ENCODE results near the gene CAVIN2.

Gene CAVIN2

DNA sequence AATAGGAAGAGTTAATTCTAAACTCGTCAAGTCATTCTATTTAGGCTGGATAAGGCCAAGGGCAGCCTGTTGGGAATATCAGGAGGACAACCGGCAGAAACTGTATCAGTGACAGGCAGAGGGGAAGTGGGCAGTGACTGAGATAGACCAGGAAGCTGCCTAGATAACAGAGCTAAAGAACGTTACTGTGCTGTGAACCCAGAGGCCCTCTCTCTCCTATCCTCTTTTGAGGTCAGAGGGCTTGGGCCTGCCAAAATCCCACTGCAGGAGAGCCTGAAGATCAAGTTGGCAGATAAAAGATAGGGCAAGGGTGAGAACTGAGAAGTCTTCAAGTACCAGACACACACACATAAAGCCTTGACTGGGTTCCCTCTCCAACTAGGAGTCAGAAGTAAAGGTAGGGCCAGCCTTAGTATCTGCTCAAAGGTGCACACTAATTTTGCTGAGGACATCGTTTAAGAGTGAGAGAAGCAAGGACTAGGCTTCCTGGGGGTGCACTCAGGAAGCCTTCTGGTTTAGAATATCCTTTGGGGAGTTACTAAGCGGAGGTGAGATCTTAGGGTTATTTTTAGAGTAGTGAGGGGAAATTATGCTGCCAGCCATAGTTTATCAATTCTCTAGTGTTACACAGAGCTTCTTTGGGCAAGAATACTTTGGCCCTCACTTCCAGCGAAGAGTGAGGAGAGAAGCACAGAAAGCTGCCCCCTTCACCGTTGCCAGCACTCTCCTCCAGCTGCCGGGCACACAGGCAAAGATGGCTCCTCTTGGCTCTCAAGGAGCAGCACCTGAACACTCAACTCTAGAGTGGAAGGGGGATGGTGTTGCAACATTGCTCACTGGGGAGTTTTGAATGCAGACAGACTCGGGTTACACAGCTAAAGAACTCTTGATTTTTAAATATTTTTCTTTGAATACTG is 9.8 kb downstream of the CAVIN2 start:
- CTCF ChIA-PET = no interaction called here
- TF ChIP-seq ELF4 (IDR thresholded peaks at IDR 0.05) = no peak
- no peak for TF ChIP-seq FOXA1 (IDR thresholded peaks at IDR 0.05)
- DNase-seq (ENCODE audit: extremely low spot score) = no peak
- POLR2A ChIA-PET = no interaction called here

DNA sequence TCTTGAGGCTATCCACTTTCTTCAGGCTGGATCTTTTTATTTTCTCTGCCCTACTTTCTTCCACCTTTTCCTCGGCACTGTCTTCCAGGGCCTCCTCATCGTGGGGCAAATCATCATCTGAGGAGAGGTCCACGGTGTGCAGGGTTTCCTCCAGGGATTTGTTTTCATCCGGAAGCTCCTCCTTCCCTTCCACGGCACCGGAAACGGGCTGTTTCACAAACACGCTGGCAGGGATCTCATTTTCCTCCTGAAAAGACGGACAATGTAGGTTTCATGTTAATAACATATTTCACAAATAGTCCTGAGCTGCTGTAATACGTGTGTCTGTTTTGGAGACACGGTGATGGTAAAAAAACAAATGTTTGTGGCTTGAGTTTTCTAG is 10.4 kb downstream of the CAVIN2 start:
- DNase-seq (ENCODE audit: extremely low spot score) = no peak
- ChIA-PET CTCF (no interaction called here), POLR2A (no interaction called here)
- TF ChIP-seq HDGF (IDR thresholded peaks at IDR 0.05; ENCODE audit: borderline replicate concordance) = no peak
- no peak for TF ChIP-seq BHLHE40 (IDR thresholded peaks at IDR 0.05; ENCODE audit: borderline replicate concordance)
- TF ChIP-seq FOXM1 (IDR thresholded peaks at IDR 0.05; ENCODE audit: borderline replicate concordance) = no peak
- no peak for TF ChIP-seq SP1 (IDR thresholded peaks at IDR 0.05)
- TF ChIP-seq FOXA1 (IDR thresholded peaks at IDR 0.05) = no peak
- no peak for TF ChIP-seq ARNT (IDR thresholded peaks at IDR 0.05)
- TF ChIP-seq SUZ12 (IDR thresholded peaks at IDR 0.05) = no peak
- no peak for TF ChIP-seq ELF4 (IDR thresholded peaks at IDR 0.05)
- no peak for TF ChIP-seq TARDBP (IDR thresholded peaks at IDR 0.05)
- TF ChIP-seq ZNF384 (IDR thresholded peaks at IDR 0.05) = no peak
- TF ChIP-seq, protein P1, sequence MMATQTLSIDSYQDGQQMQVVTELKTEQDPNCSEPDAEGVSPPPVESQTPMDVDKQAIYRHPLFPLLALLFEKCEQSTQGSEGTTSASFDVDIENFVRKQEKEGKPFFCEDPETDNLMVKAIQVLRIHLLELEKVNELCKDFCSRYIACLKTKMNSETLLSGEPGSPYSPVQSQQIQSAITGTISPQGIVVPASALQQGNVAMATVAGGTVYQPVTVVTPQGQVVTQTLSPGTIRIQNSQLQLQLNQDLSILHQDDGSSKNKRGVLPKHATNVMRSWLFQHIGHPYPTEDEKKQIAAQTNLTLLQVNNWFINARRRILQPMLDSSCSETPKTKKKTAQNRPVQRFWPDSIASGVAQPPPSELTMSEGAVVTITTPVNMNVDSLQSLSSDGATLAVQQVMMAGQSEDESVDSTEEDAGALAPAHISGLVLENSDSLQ (IDR thresholded peaks at IDR 0.05) = no peak
- TF ChIP-seq FOXK2 (IDR thresholded peaks at IDR 0.05) = no peak
- TF ChIP-seq LEF1 (IDR thresholded peaks at IDR 0.05; ENCODE audit: borderline replicate concordance) = no peak
- TF ChIP-seq L3MBTL2 (conservative IDR thresholded peaks at IDR 0.05) = no peak
- TF ChIP-seq CTBP1 (IDR thresholded peaks at IDR 0.05; ENCODE audit: borderline replicate concordance) = no peak
- no peak for TF ChIP-seq NFRKB (IDR thresholded peaks at IDR 0.05)

DNA sequence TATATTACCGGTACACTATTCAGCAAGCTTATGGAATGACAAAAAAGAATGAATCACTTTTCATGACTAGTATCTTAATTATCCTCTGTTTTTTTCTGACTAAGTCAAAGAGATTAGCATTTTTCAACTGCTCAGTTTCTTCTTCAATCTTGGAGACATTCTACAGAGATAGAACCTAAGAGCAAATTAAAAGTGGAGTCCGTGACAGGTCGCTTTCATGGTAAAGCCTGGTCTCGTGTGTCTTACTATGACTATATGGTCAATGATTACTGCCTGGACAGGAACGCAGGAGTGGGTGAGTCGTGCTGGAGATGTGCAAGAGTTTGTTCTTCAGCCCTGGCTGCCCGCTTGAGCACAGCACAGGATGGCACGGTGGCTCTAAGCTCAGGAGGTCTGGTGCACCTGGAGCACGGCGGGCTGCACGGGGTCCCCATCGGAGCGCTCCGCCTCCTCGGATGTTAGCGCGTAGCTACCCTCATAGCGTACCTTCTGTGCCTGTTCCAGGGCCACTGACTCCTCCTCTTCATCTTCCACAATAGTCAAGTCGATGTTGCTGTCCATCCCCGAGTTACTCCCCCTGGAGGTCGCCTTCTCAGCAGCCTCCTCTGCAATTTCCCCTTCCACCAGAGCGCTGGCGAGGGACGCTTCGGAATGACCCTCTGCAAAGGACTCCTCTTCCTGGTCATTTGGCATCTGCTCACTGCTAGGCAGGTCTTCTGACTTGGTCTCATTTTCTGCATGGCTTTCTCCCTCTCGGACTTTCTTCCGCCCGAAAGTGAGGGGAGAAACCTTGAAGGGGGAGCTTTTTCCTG is 11.1 kb downstream of the CAVIN2 start:
- no peak for DNase-seq (ENCODE audit: extremely low spot score)
- CTCF ChIA-PET = no interaction called here
- TF ChIP-seq HDGF (IDR thresholded peaks at IDR 0.05; ENCODE audit: borderline replicate concordance) (no peak), SP1 (IDR thresholded peaks at IDR 0.05) (no peak), FOXK2 (IDR thresholded peaks at IDR 0.05) (no peak), ELF4 (IDR thresholded peaks at IDR 0.05) (no peak), CTBP1 (IDR thresholded peaks at IDR 0.05; ENCODE audit: borderline replicate concordance) (no peak), LEF1 (IDR thresholded peaks at IDR 0.05; ENCODE audit: borderline replicate concordance) (no peak), FOXM1 (IDR thresholded peaks at IDR 0.05; ENCODE audit: borderline replicate concordance) (no peak), SUZ12 (IDR thresholded peaks at IDR 0.05) (no peak), TARDBP (IDR thresholded peaks at IDR 0.05) (no peak), BHLHE40 (IDR thresholded peaks at IDR 0.05; ENCODE audit: borderline replicate concordance) (no peak), L3MBTL2 (conservative IDR thresholded peaks at IDR 0.05) (no peak), ZNF384 (IDR thresholded peaks at IDR 0.05) (no peak), ARNT (IDR thresholded peaks at IDR 0.05) (no peak), NFRKB (IDR thresholded peaks at IDR 0.05) (no peak), FOXA1 (IDR thresholded peaks at IDR 0.05) (no peak)
- TF ChIP-seq, protein P1 (IDR thresholded peaks at IDR 0.05) = no peak
- POLR2A ChIA-PET = no interaction called here

DNA sequence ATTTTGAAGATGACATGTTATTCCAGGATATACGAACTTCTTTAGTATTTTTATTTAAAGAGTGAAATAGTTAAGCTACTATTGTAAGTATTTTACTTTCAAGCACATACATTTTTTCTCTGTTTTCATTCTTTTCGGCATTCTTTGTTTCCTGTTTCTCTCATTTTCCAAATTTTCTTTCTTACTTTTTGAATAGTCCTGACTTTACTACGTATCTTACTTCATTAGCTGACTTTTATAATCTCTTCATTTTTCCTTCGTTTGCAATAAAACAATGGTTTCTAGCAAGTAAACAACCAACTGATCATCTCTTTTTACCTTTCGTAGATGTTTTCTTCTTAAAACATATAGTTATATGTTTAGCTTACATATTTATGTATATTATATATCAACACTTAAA is 11.8 kb downstream of the CAVIN2 start:
- ChIA-PET CTCF (no interaction called here), POLR2A (no interaction called here)
- no peak for DNase-seq (ENCODE audit: extremely low spot score)
- TF ChIP-seq ELF4 (IDR thresholded peaks at IDR 0.05) (no peak), L3MBTL2 (conservative IDR thresholded peaks at IDR 0.05) (no peak), BHLHE40 (IDR thresholded peaks at IDR 0.05; ENCODE audit: borderline replicate concordance) (no peak), FOXA1 (IDR thresholded peaks at IDR 0.05) (no peak), HDGF (IDR thresholded peaks at IDR 0.05; ENCODE audit: borderline replicate concordance) (no peak), ARNT (IDR thresholded peaks at IDR 0.05) (no peak), CTBP1 (IDR thresholded peaks at IDR 0.05; ENCODE audit: borderline replicate concordance) (no peak), FOXM1 (IDR thresholded peaks at IDR 0.05; ENCODE audit: borderline replicate concordance) (no peak), SP1 (IDR thresholded peaks at IDR 0.05) (no peak), NFRKB (IDR thresholded peaks at IDR 0.05) (no peak), TARDBP (IDR thresholded peaks at IDR 0.05) (no peak), LEF1 (IDR thresholded peaks at IDR 0.05; ENCODE audit: borderline replicate concordance) (no peak), FOXK2 (IDR thresholded peaks at IDR 0.05) (no peak), ZNF384 (IDR thresholded peaks at IDR 0.05) (no peak), SUZ12 (IDR thresholded peaks at IDR 0.05) (no peak)
- TF ChIP-seq, protein P1 (IDR thresholded peaks at IDR 0.05) = no peak

GRCh38 chr2:191833356-191833755 is 13.5 kb downstream of the CAVIN2 start:
- ChIA-PET POLR2A (no interaction called here), CTCF (no interaction called here)
- no peak for DNase-seq (ENCODE audit: extremely low spot score)
- TF ChIP-seq L3MBTL2 (conservative IDR thresholded peaks at IDR 0.05) (no peak), TARDBP (IDR thresholded peaks at IDR 0.05) (no peak), BHLHE40 (IDR thresholded peaks at IDR 0.05; ENCODE audit: borderline replicate concordance) (no peak), LEF1 (IDR thresholded peaks at IDR 0.05; ENCODE audit: borderline replicate concordance) (no peak), FOXM1 (IDR thresholded peaks at IDR 0.05; ENCODE audit: borderline replicate concordance) (no peak), CTBP1 (IDR thresholded peaks at IDR 0.05; ENCODE audit: borderline replicate concordance) (no peak), FOXK2 (IDR thresholded peaks at IDR 0.05) (no peak), ELF4 (IDR thresholded peaks at IDR 0.05) (no peak), SUZ12 (IDR thresholded peaks at IDR 0.05) (no peak)
- TF ChIP-seq, protein P1 (IDR thresholded peaks at IDR 0.05) = no peak

All from HEK293T (cell line).